GM19240 (cell line): Measurements from ENCODE around the gene FOSB.

Experiments
- DNase-seq: peaks from one replicate; pipeline ENCODE4 v3.0.0; 2011; ENCODE audit warnings: low spot score; ENCODE audit not compliant: insufficient read length

FOSB gene

DNA sequence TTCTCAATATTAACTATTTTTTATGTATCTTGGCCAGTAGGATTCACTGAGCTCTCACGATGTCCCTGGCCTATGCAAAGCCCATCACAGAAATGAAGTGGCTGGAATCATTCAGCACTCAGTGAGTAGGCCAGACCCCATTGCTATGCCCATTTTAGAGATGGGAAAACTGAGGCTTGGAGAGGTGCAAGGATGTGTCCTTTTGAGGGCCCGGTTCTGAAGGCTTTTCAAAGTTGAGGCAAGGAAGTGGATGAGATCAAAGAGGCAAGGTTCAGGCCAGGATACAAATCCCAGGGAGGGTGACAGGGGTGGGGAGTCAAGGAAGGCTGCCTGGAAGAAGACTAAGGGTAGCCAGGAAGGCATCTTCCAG, 25.4 kb upstream of the FOSB start:
- no peak for DNase-seq

DNA sequence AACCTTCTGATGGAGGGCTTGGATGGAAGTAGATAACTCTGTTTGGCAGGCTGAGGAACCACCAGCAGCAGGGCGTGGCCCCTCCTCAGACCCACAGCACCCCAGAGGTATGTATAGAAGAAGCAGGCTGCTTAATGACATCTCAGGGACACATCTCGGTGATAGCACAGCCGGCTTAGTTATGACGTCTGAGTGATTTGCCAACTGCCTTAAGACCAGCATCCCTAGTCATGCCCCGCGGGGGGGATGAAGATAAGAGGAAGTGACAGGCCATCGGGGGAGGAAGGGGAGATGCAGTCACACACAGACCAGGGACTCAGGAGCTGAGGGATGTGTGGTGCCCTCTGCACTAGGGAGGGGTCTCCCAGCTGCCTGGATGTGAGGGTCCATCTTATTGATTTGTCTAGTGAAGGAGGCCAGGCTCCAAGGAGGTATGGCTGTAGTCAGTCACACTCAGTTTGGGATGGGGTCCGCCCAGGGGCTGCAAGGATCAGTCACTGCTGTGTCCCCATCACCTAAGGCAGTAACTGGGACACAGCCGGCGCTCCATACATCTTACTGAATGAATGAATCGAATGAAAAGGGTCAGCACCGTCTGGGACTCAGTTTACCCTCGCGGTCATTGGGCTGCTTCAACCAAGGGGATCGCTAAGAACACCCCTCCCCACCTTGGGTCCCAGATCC, 24.9 kb upstream of the FOSB start:
- no peak for DNase-seq

DNA sequence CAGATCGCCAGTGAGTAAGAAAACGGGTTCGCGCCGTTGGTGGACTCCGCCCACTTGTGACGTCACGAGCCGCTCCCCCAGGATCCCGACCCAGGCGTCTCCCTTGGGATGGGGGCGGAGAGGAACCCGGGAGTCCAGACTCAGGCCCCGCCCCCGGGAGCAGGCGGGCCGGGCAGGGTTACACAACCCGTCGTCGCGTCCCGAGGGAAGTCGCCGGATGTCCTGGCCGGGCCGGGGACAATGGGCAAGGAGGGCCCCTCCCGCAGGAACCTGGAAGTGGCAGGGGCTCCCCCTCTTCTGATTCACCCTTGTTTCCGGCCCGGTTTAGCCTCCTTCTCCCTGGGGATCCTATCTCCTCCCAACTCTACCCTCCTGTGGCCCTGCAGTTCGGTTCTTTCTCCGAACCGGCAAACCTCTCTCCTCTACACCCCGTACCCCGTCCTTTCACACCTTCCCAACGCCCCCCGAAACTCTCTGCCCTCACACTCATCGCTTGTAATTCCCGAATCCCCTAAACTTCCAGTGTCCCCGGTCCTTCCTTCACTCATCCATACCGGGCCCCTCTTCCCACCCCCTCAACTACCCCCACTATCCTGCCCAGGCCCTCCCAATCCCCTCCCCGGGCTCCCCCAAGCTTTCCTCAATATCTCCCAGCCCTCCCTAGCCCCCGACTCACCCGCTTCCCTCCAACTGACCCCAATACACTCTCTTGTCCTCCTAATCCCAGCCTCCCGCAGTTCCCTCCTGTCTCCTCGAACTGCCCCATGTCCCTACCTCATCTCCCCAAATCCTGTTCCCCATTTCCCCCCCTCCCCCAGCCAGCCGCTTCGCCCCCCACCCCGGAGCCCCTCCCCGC, 24.1 kb upstream of the FOSB start:
- no peak for DNase-seq

DNA sequence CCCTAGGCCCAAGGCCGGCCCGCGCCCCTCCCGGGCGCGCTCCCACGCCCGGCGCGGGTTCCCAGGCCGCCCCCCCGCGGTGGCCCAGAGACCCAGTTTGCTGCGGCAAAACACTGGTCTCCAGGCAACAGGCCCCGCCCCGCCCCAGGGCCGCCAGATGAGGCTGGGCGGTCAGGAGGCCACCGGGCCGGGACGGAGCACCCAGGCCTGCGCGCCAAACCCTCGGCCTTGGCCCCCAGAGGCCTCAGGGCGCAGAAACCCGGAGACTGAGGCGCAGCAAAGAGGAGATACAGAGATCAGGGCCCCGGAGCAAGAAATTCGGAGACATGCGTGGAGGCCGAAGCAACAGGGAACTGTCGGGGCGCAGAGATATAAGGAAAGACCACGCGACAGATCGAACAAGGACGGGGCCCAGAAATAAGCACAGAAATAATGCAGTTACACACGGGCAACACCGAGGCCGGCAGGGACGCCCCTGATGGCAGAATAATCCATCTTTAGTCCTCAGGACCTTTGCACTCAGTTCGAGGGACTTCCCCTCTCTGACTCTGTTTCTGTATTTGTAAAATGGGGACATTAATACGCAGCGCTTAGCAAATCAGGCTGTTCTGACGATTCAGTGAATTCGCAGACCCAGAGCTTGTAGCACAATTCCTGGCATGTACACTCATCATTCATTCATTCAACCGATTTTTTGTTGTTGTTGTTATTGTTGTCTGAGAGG, 23.3 kb upstream of the FOSB start:
- DNase-seq: no peak

DNA sequence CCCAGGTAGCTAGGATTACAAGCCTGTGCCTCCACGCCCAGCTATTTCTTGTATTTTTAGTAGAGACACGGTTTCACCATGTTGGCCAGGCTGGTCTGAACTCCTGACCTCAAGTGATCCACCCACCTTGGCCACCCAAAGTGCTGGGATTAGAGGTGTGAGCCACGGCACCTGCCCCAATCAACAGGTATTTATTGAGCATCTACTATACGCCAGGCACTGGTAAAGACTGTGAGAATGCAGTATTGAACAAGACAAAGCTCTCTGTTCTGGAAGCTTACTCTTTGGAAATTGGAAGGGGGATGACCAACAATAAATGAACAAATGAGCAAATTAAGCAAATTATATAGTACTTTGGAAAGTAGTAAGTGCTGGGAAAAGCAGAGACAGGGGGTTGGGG, 22.7 kb upstream of the FOSB start:
- no peak for DNase-seq

DNA sequence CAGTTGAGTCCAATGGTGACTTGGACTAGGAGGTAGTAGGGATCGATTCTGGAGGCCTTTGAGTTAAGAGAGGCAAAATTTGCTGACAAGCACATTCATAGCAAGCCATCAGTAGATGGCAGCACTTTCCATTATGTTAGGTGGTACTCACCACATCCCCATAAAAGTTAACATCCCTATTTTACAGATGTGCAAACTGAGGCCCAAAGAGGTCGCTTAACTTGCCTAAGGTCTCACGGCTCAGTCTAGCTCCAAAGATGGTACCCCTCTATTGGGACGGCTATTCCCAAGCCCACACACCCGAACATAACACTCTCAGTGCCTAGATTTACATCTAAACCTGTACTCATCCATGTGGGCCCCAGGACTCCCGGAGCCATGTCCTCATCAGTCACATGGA, 21.5 kb upstream of the FOSB start:
- DNase-seq: no peak

DNA sequence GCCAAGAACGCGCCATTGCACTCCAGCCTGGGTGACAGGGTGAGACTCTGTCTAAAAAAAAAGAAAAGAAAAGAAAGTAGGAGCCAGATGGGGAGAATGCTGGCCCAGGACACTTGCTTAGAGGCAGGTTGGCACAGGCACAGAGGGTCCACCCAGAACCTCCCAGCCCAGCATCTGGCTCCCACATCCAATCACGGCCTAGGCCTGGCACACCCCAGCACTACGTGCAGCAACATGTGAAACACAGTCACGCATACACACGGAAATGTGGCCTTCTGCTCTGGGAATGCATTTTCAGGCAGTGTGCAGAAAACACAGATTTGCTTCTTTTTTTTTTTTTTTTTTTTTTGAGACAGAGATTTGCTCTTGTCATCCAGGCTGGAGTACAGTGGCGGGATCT, 20.9 kb upstream of the FOSB start:
- no peak for DNase-seq

DNA sequence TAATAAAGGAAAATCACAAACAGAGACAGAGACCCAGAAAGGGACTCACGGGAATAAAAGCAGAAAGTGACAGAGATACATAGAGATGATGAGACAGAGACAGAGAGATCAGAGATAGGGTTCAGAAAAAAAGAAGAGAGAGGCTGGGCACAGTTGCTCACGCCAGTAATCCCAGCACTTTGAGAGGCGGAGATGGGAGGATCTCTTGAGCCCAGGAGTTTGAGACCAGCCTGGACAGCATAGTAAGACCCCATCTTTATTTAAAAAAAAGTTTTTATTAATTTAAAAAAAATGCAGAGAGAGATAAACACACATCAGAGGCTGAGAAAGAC, 19.4 kb upstream of the FOSB start:
- no peak for DNase-seq

DNA sequence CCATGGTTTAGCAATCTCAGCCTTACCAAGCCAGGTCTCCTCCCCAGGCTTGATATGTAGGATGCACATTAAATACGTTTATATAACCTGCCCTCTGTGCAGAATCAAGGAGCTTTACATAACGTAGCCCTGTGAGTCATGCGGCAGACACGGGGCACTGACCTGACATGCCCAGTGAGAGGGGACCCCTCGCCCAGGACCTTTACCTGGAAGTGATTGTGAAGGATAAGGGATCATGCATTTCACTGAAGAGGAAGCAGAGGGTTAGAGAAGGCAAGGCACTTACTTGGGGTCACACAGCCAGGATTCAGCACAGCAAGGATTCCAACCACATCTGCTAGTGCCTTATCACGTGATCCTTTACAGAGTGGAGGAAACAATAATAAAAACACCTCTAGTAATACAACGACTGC, 18.9 kb upstream of the FOSB start:
- no peak for DNase-seq

DNA sequence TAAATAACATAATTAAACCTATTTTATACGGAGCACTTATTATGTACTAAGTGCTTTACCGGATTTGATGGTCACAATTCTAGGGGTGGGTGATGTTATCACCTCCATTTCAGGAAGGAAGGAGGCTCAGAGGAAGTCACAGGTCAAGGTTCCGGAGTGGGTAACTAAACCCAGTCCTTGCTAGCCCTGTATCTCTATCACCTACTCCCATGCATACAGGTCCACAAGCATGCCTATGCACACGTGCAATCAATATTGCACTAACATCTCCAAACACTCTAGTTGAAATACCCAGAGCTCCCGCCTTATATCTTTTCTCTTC, 17.8 kb upstream of the FOSB start:
- DNase-seq: no peak

DNA sequence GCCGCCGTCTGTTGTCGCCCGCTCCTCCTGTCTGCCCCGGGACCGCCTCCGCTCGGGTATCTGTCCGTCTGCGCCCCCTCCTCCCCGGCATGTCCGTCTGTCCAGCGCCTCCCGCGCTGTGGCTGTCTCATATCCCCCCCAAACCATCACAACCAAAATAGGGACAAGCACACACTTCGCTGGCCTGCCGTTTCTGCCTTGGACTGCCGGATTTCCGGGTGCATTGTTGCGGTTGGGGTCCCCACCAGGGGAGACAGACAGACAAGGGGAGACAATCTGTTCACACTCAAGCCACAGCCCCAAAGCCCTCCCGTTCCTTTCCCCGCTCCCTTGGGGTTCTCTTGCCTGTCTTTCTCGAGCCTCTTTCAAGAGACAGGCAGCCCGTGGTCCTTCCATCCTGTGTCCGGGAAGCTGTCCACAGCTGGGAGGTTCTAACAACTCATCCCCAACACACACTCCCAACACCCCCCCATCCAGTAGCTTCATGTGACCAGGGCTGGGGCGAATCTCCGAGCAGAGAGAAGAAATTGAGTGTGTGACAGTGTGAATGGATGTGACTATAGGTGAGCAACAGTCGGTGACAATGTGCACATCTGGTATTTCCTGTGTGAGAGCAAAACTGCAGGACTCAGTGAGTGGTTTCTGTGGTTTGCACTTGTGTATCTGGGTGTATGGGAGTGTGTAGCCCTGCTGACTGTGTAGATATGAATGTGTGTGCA, 16.5 kb upstream of the FOSB start:
- no peak for DNase-seq

DNA sequence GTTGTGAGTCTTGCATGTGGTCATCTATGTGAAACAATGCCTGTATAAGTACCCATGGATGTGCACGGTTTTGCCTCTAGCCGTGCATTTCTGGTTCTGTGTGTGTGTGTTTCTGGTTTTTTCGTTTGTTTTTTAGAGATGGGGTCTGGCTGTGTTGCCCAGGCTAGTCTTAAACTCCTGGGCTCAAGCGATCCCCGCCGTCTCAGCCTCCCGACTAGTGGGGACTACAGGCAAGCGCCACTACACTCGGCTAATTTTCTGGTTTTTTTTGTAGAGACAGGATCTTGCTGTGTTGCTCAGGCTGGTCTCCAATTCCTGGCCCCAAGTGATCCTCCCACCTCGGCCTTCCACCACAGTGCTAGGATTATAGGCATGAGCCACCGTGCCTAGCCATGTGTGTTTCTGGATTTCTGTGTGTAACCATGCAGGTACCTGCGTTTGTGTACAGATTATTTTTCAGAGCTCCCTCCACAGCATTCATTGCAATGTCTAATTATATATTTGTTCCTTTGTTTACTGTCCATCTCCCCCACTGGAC, 15.9 kb upstream of the FOSB start:
- no peak for DNase-seq

DNA sequence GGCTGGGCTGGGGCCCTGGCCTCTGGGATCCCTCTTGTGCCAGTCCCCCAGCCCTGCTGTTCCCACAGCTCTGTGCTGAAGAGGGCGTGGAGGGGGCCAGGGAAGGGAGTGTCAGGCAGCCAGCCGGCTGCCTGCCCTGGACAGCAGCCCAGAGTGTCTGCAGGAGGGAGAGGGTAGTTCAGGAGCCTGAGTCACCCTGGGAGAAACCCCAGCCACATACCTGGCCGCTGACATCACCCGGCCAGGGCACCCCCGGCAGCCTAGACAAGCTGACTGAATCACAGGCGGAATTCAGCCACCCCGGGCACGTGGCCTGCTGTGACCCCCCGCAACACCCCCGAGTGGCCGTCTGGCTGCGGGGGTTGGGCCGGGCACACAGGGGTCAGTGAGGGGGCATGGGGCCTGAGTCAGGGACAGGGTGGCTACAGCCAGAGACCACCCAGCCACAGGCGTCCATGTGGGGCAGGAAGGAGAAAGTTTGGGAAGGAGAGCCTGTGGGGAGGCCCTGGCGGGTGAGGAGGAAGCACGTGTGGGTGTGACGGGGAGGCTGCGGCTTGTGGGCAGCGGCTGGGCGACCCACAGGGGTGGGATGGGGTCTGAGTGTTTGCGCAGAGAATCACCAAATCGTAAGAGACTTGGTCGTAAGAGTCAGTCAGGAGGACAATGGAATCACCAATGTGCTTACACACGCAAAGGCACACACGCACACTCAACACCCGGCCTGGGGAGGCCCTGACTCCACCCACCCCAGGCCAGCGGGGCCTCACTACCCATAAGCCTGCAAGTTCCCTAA, 11.9 kb upstream of the FOSB start:
- no peak for DNase-seq

DNA sequence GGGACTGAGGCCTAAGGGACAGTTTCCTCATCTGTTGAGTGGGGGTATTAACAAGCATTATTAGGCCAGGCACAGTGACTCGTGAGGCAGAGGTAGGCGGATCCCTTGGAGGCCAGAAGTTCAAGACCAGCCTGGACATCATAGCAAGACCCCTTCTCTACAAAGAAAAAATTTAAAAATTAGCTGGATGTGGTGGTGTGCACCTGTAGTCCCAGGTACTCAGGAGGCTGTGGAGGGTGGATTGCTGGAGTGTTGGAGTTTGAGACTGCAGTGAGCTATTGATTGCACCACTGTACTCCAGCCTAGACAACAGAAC, 11.3 kb upstream of the FOSB start:
- no peak for DNase-seq

DNA sequence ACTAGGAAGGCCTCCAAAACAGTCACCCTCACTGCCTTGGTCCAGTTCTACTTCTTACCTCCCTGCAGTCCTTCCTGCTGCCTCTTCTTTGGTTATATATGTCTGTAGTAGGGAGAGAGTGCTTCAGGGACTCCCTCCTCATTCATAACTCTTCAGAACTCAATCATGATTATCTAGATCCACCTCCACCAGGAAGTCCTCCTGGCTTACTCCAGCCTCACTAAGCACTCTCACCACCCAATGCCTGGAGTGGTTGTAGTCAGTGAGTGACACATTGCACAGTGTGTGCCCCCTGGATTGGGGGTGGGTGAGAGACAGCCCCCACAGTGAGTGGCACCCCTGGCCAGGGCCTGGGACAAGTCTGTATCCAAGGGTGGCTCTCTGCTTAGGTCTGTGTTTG, 10.0 kb upstream of the FOSB start:
- no peak for DNase-seq

DNA sequence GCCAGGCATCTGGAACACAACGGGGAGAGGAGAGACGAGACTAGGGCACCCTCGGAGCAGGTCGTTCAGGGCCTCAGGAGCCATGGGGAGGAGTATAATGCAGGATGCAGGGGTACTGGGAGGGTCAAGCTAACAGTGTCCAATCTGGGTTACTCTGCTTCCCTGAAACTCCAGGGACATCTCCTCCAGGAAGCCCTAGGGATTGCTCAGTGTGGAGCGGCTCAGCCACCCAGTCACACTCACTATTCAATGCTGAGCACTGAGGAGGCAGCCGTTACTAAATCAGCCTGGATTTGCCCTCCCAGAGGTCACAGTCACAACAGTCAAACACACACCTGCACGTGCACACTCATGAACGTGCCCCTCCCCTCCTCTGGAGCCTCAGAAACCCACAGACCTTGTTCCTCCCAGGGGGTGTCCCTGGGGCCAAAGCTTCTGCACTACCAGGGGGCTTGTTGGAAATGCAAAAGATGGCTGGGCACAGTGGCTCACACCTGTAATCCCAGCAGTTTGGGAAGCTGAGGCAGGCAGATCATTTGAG, 6.9 kb upstream of the FOSB start:
- no peak for DNase-seq

DNA sequence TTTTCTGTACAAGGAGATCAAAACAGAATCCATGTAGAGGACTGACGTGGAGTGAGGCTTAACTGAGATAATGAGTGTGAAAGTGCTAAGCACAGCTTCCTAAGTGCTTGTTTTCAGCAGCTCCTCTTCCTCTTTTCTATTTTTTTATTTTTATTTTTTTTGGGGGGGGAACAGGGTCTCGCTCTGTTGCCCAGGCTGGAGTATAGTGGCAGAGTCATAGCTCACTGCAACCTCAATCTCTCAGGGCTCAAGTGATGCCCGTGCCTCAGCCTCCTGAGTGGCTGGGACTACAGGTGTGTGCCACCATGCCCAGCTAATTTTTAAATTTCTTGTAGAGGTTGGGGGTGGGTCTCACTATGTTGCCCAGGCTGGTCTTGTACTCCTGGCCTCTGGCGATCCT, 5.6 kb upstream of the FOSB start:
- DNase-seq: no peak

DNA sequence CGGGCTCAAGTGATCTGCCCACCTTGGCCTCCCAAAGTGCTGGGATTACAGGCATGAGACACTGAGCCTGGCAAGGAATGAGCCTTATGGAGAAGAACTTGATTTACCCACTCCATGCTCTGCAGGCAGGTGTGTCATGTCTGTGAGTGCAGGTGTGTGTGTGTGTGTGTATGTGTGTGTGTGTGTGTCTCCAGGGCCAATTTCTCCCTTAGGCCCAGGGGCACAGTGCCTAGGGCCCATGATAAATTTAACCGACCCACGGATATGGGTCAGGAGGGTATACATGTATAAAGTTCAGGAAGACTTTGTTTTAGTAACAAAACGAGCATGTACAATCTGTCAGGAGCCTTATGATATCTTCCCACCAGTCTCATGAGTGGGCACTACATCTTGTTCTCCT, 4.6 kb upstream of the FOSB start:
- DNase-seq: no peak

DNA sequence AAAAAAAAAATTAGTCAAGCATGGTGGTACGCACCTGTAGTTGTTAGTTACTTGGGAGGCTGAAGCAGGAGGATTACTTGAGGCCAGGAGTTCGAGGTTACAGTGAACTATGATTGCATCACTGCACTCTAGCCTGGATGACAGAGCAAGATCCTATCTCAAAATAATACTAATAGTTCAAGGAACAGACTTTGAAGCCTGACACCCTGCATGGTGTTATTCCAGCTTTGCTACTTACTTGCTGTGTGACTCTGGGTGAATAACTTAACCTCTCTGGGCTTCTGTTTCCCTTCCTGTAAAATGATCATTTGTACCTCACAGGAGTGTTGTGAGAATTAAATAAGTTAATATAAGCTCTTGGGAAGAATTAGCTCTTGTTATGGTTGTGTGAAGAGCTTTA, 3.5 kb upstream of the FOSB start:
- DNase-seq: no peak

DNA sequence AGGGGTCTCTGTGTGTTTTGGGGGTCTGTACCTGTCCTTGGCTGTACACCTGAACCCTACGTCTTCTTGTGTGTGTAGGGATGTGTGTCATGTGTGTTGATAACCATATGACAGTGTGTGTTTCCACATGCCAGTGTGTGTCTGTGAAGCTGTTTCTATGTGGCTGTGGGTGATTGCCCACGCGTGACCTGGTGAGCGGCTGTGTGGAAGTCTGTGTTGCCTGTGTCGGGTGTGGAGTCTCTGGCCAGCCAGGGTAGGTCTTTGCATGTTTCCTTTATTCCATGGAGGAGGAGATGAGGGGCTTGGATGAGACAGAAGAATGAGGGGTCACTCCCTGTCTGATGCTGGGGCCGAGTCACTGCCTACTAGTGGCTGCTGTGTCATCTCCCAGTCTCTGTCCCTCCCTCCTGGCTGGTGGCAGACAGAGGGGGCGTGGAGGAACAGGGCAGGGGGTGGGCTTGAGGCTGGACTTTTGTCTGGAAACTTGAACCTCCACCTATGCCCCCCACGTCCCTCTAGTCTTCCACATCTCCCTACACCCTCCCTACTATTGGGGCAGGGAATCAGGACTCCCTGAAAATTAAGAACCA, 2.8 kb upstream of the FOSB start:
- DNase-seq: no peak

DNA sequence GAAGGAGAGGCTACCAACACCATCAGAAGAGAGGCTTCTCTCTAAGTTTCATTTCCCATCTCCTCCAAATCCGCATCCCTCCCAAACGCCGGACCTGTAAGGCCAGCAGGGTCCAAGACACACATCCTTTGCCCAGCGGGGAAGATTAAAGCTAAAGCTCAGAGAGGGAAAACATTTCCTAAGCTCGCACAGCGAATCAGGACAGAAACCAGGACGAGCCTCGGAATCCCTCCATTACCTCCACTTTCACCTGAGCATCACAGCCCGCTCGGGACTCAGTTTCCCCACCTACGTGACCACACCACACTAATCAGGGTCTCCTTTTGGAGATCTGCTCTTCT, 711 bp upstream of the FOSB start:
- DNase-seq: no peak
